CD14-positive monocyte (primary cell): ENCODE data around the gene GALNT18. TPM values are rescaled to one million over a fixed set of nuclear protein-coding genes. Genes with fewer than 3 reads are reported as not detected.
A peak's percentile ranks its signal among the peaks of the same experiment; 100 is the strongest.

Experiments used
- DNase-seq, 3 donors: peaks; one replicate each; pipeline ENCODE4 v3.0.0-alpha.2; 2011 to 2022
- H2AFZ ChIP-seq: 2 replicates; pipeline ENCODE4 v1.6.0; 2012; ENCODE audit warnings: mild to moderate bottlenecking, low read depth, low read length, inconsistent platforms; ENCODE audit not compliant: insufficient read depth, poor library complexity, severe bottlenecking
- H3K27ac ChIP-seq, 2 donors: 1 replicate in 1 of 2; 2 replicates in 1 of 2; pipeline ENCODE4 v1.5.1; 2012 to 2013; ENCODE audit warnings: low read length in 2 of 2, control low read depth in 1 of 2, inconsistent platforms in 1 of 2, low read depth in 1 of 2, mild to moderate bottlenecking in 1 of 2
- H3K27me3 ChIP-seq, 2 donors: one replicate each; pipeline versions ENCODE4 v1.6.0 to v1.6.1; 2011 to 2013; ENCODE audit warnings: low read length in 2 of 2; ENCODE audit not compliant: control insufficient read depth in 2 of 2, insufficient read depth in 2 of 2
- H3K36me3 ChIP-seq, 2 donors: replicated peaks in 1 of 2; 1 replicate in 1 of 2; 2 replicates in 1 of 2; pipeline versions ENCODE4 v1.5.1 to v1.6.1; 2012 to 2013; ENCODE audit warnings: low read length in 2 of 2, control low read depth in 1 of 2, inconsistent platforms in 1 of 2, mild to moderate bottlenecking in 1 of 2; ENCODE audit not compliant: insufficient read depth in 2 of 2, control insufficient read depth in 1 of 2
- H3K4me1 ChIP-seq, 2 donors: 1 replicate in 1 of 2; 2 replicates in 1 of 2; pipeline versions ENCODE4 v1.5.1 to v1.6.1; 2012 to 2013; ENCODE audit warnings: low read length in 2 of 2, control low read depth in 1 of 2, inconsistent platforms in 1 of 2, mild to moderate bottlenecking in 1 of 2, moderate library complexity in 1 of 2; ENCODE audit not compliant: insufficient read depth in 2 of 2, control insufficient read depth in 1 of 2
- H3K4me2 ChIP-seq: replicated peaks from 2 replicates; pipeline ENCODE3; 2012; ENCODE audit warnings: low read length, moderate library complexity, mild to moderate bottlenecking; ENCODE audit not compliant: poor library complexity, severe bottlenecking; ENCODE audit errors: extremely low read depth
- H3K4me3 ChIP-seq, 3 experiments: fragments of 200-600 bp in 1 of 3; sonication (generic) in 1 of 3; replicated peaks in 1 of 3; 1 replicate in 2 of 3; 2 replicates in 1 of 3; pipeline ENCODE4 v1.5.1; 2011 to 2013; ENCODE audit warnings: low read length in 3 of 3, mild to moderate bottlenecking in 3 of 3, control low read depth in 2 of 3, low read depth in 2 of 3, inconsistent platforms in 1 of 3, moderate library complexity in 1 of 3
- H3K79me2 ChIP-seq: 2 replicates; pipeline ENCODE4 v1.6.0; 2012; ENCODE audit warnings: mild to moderate bottlenecking, control low read depth, inconsistent platforms, low read length, moderate library complexity; ENCODE audit not compliant: insufficient read depth
- H3K9ac ChIP-seq: 2 replicates; pipeline ENCODE4 v1.6.0; 2017; ENCODE audit warnings: low read length, mild to moderate bottlenecking; ENCODE audit not compliant: insufficient read depth, poor library complexity, severe bottlenecking
- H3K9me3 ChIP-seq, 2 donors: replicated peaks in 1 of 2; 1 replicate in 1 of 2; 2 replicates in 1 of 2; pipeline versions ENCODE4 v1.5.1 to v1.6.1; 2012 to 2013; ENCODE audit warnings: low read length in 2 of 2, control low read depth in 1 of 2; ENCODE audit not compliant: control insufficient read depth in 1 of 2, insufficient read depth in 1 of 2
- H4K20me1 ChIP-seq: 2 replicates; pipeline ENCODE4 v1.6.0; 2012; ENCODE audit warnings: mild to moderate bottlenecking, low read length, control low read depth, moderate library complexity; ENCODE audit not compliant: insufficient read depth
- H3K27ac Mint-ChIP-seq, 7 donors: one replicate each; pipeline ENCODE4 v1.8.0; 2020; ENCODE audit warnings: mild to moderate bottlenecking in 7 of 7, mixed read lengths in 7 of 7, moderate library complexity in 6 of 7, inconsistent platforms in 2 of 7
- H3K27me3 Mint-ChIP-seq, 3 donors: one replicate each; pipeline ENCODE4 v1.8.0; 2021 to 2022; ENCODE audit warnings: low read depth in 3 of 3, mild to moderate bottlenecking in 3 of 3, mixed read lengths in 3 of 3, moderate library complexity in 3 of 3, inconsistent platforms in 1 of 3
- H3K36me3 Mint-ChIP-seq, 2 donors: one replicate each; pipeline ENCODE4 v1.8.0; 2020; ENCODE audit warnings: mixed read lengths in 2 of 2, inconsistent platforms in 1 of 2, mild to moderate bottlenecking in 1 of 2
- H3K4me1 Mint-ChIP-seq: one replicate; pipeline ENCODE4 v1.8.0; 2020; ENCODE audit warnings: mild to moderate bottlenecking, mixed read lengths
- H3K4me3 Mint-ChIP-seq, 2 donors: one replicate each; pipeline ENCODE4 v1.8.0; 2020; ENCODE audit warnings: mild to moderate bottlenecking in 2 of 2, mixed read lengths in 2 of 2, moderate library complexity in 1 of 2
- H3K9me3 Mint-ChIP-seq, 7 donors: one replicate each; pipeline ENCODE4 v1.8.0; 2020 to 2022; ENCODE audit warnings: mixed read lengths in 7 of 7, mild to moderate bottlenecking in 6 of 7, moderate library complexity in 6 of 7, inconsistent platforms in 2 of 7
- WGBS: methylation state at CpG from one replicate; pipeline ENCODE4 v1.1.5; 2013; ENCODE audit warnings: missing lambda C conversion rate; ENCODE audit not compliant: insufficient coverage; 5-methylcytosine and 5-hydroxymethylcytosine counted together
- intact Hi-C, 2 donors: fragments of 100-400 bp; cut with micrococcal nuclease; formaldehyde crosslinking; loops; one replicate each; pipeline versions ENCODE4 v1.15.0 to v1.15.1; 2023
- polyA plus RNA-seq, 3 donors: library from polyadenylated mRNA; depleted of rRNA in 1 of 3; unstranded in 2 of 3; stranded (reverse) in 1 of 3; fragments of 300-500 nt in 2 of 3; fragments of >200 nt in 1 of 3; fragmentation: Illumina TruSeq in 2 of 3; gene quantifications; 1 replicate in 2 of 3; 2 replicates in 1 of 3; pipeline ENCODE4 v1.2.3, GENCODE V29; 2012 to 2021
- TF ChIP-seq, protein P1 (sequence below): fragments of 200-600 bp; IDR thresholded peaks from one replicate; pipeline ENCODE4 v1.8.0; 2022; ENCODE audit warnings: antibody characterized with exemption, mild to moderate bottlenecking

The GALNT18 gene
- polyA plus RNA-seq, 3 donors = not detected

DNA sequence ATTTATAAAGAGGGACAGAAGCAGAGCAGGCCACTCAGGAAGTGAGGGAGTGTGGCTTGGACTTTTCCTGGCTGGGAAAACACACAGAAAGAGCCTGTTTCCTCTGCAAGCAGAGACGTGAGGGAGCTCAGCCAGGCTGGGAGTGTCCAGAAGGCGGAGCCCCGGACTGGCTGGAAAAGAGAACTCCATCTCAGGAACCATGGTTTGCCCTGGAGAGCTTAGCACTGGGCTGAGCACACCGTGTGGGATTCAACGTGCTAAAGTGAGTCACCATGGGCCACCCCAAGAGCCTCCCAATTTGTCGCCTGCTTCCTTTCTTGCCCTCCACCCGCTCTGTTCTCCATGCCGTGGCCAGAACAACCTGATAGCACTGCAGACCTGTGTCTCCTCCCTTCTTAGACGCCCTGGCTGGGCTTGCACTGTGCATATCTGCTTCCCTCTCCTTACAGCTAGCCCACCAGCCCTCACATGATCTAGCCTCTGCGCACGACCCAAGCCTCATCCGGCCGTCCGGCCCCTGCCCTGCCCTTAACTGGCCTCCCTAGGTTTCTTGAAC is 51.8 kb downstream of the GALNT18 start:
- peaks cover 0 to 6% (median 2%) of the 10 kb centered on the region in 3 donors for H3K27me3 Mint-ChIP-seq
- no peak for DNase-seq

DNA sequence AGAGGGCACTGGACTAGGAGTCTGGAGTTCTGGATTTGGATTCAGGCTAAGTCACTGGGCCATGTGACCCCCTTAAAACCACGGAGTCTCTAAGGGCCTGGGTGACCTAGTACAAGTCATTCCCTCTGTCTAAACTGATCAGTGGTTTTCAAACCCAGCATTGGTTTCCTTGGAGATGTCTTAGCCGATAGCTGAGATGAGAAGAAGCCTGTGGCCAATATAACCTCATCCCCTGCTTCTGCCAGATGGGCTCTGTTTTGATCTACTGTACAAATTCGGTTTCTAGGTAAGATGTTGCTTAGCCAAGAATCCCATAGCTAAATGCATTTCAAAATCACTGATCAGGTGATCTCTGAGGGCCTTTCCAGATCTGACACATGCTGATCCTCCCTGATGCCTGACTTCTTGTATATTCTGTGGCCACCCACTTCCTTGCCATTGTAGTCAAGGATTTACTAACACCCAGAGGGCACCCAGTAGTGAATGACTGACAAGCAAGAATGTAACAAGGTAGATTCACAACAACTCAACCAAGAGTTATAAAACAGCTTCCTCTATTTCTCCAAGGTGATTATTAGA is 53.1 kb downstream of the GALNT18 start:
- Mint-ChIP-seq H3K36me3 (no peaks in the 10 kb centered on the region), H3K4me3 (no peak overlapping the region), H3K4me1 (peaks cover 7% of the 10 kb centered on the region), H3K27ac (peak overlapping the region in 1 of 7 donors; percentile 24), H3K9me3 (peaks cover 0 to 3% (median 0%) of the 10 kb centered on the region in 7 donors), H3K27me3 (peaks cover 0 to 5% (median 2%) of the 10 kb centered on the region in 3 donors)
- no peak overlapping the region for H3K9ac ChIP-seq
- H4K20me1 ChIP-seq = no peaks in the 10 kb centered on the region
- DNase-seq = no peak
- no peak overlapping the region for H3K4me3 ChIP-seq
- H3K4me1 ChIP-seq = no peaks in the 10 kb centered on the region
- H3K79me2 ChIP-seq = no peaks in the 10 kb centered on the region
- WGBS = 81% methylated on average over 3 of the region's 3 CpGs
- H3K9me3 ChIP-seq = no peaks in the 10 kb centered on the region
- no peak overlapping the region for H3K4me2 ChIP-seq
- TF ChIP-seq, protein P1, sequence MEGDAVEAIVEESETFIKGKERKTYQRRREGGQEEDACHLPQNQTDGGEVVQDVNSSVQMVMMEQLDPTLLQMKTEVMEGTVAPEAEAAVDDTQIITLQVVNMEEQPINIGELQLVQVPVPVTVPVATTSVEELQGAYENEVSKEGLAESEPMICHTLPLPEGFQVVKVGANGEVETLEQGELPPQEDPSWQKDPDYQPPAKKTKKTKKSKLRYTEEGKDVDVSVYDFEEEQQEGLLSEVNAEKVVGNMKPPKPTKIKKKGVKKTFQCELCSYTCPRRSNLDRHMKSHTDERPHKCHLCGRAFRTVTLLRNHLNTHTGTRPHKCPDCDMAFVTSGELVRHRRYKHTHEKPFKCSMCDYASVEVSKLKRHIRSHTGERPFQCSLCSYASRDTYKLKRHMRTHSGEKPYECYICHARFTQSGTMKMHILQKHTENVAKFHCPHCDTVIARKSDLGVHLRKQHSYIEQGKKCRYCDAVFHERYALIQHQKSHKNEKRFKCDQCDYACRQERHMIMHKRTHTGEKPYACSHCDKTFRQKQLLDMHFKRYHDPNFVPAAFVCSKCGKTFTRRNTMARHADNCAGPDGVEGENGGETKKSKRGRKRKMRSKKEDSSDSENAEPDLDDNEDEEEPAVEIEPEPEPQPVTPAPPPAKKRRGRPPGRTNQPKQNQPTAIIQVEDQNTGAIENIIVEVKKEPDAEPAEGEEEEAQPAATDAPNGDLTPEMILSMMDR = no peak
- H3K27me3 ChIP-seq = no peaks in the 10 kb centered on the region
- no peak overlapping the region for H2AFZ ChIP-seq
- no peaks in the 10 kb centered on the region for H3K36me3 ChIP-seq
- H3K27ac ChIP-seq = no peak overlapping the region
- intact Hi-C loops = no loop called here

More for the DNA sequence above, 51.8 kb downstream of the GALNT18 start:
- H3K27ac Mint-ChIP-seq = no peak overlapping the region
- Histone ChIP-seq H3K9me3 (no peaks in the 10 kb centered on the region), H3K4me1 (no peaks in the 10 kb centered on the region), H3K27ac (no peak overlapping the region), H3K9ac (no peak overlapping the region), H3K27me3 (no peaks in the 10 kb centered on the region), H3K36me3 (no peaks in the 10 kb centered on the region), H2AFZ (no peak overlapping the region), H3K79me2 (no peaks in the 10 kb centered on the region), H3K4me3 (no peak overlapping the region), H4K20me1 (no peaks in the 10 kb centered on the region), H3K4me2 (no peak overlapping the region)
- H3K4me1 Mint-ChIP-seq = peaks cover 7% of the 10 kb centered on the region
- intact Hi-C loops = no loop called here
- TF ChIP-seq, protein P1 = no peak
- peak overlapping the region in 1 of 2 donors; percentile 13 for H3K4me3 Mint-ChIP-seq
- H3K36me3 Mint-ChIP-seq = no peaks in the 10 kb centered on the region
- H3K9me3 Mint-ChIP-seq = peaks cover 0 to 3% (median 0%) of the 10 kb centered on the region in 7 donors
- 59% methylated on average over 14 of the region's 14 CpGs for WGBS
